Astrocyte (in vitro differentiated cells and primary cell): ENCODE results near the gene ANKLE1. TPM values are rescaled to one million over a fixed set of nuclear protein-coding genes. Genes with fewer than 3 reads are reported as not detected.
A peak's percentile ranks its signal among the peaks of the same experiment; 100 is the strongest.

Source experiments
- DNase-seq: peaks from one replicate; pipeline ENCODE4 v3.0.0-alpha.2; 2010; ENCODE audit warnings: low read depth
- FAIRE-seq: peaks from 2 replicates; lab custom pipeline; 2011; peaks lifted over from hg19 to GRCh38; lab: Jason Lieb, UNC
- H2AFZ ChIP-seq: 2 replicates; pipeline ENCODE4 v1.6.0; 2012; ENCODE audit warnings: low read depth, low read length, inconsistent platforms
- H3K27ac ChIP-seq: 2 replicates; pipeline ENCODE4 v1.5.1; 2011; ENCODE audit warnings: low read depth, low read length, inconsistent platforms
- H3K27me3 ChIP-seq: 2 replicates; pipeline ENCODE4 v1.6.0; 2011; ENCODE audit warnings: low read length, inconsistent platforms; ENCODE audit not compliant: insufficient read depth
- H3K36me3 ChIP-seq: 2 replicates; pipeline ENCODE4 v1.5.1; 2011; ENCODE audit warnings: low read length, inconsistent platforms; ENCODE audit not compliant: insufficient read depth
- H3K4me1 ChIP-seq: 2 replicates; pipeline ENCODE4 v1.5.1; 2011; ENCODE audit warnings: low read length, inconsistent platforms; ENCODE audit not compliant: insufficient read depth
- H3K4me2 ChIP-seq: 2 replicates; pipeline ENCODE4 v1.6.0; 2012; ENCODE audit warnings: low read length, inconsistent platforms
- H3K4me3 ChIP-seq: 2 replicates; pipeline ENCODE4 v1.5.1; 2011; ENCODE audit warnings: low read depth, mild to moderate bottlenecking, low read length, inconsistent platforms; ENCODE audit not compliant: insufficient read depth
- H3K79me2 ChIP-seq: 2 replicates; pipeline ENCODE4 v1.6.0; 2012; ENCODE audit warnings: mild to moderate bottlenecking, low read length, inconsistent platforms; ENCODE audit not compliant: insufficient read depth
- H3K9ac ChIP-seq: 2 replicates; pipeline ENCODE4 v1.6.0; 2012; ENCODE audit warnings: mild to moderate bottlenecking, low read length, inconsistent platforms
- H3K9me3 ChIP-seq: 2 replicates; pipeline ENCODE4 v1.5.1; 2012; ENCODE audit warnings: low read depth, mild to moderate bottlenecking, low read length, inconsistent platforms; ENCODE audit not compliant: insufficient read depth
- H4K20me1 ChIP-seq: 2 replicates; pipeline ENCODE4 v1.6.0; 2012; ENCODE audit warnings: low read length, inconsistent platforms; ENCODE audit not compliant: insufficient read depth
- H3K27ac Mint-ChIP-seq: one replicate; pipeline ENCODE4 v1.8.0; 2021; ENCODE audit warnings: mild to moderate bottlenecking, mixed read lengths; ENCODE audit not compliant: unreplicated experiment
- H3K27me3 Mint-ChIP-seq: one replicate; pipeline ENCODE4 v1.8.0; 2021; ENCODE audit warnings: low read depth, mixed read lengths; ENCODE audit not compliant: unreplicated experiment
- H3K36me3 Mint-ChIP-seq: one replicate; pipeline ENCODE4 v1.8.0; 2021; ENCODE audit warnings: low read depth, mixed read lengths; ENCODE audit not compliant: unreplicated experiment
- H3K4me1 Mint-ChIP-seq: one replicate; pipeline ENCODE4 v1.8.0; 2021; ENCODE audit warnings: low read depth, mixed read lengths; ENCODE audit not compliant: unreplicated experiment
- H3K4me3 Mint-ChIP-seq: one replicate; pipeline ENCODE4 v1.8.0; 2021; ENCODE audit warnings: mild to moderate bottlenecking, moderate library complexity, mixed read lengths; ENCODE audit not compliant: unreplicated experiment
- H3K9me3 Mint-ChIP-seq: one replicate; pipeline ENCODE4 v1.8.0; 2021; ENCODE audit warnings: mild to moderate bottlenecking, mixed read lengths; ENCODE audit not compliant: unreplicated experiment
- EZH2 ChIP-seq: IDR thresholded peaks from 2 replicates; pipeline ENCODE4 v1.6.1; 2012; ENCODE audit warnings: mild to moderate bottlenecking, low read length, inconsistent platforms; ENCODE audit not compliant: insufficient read depth
- total RNA-seq: library from RNA; stranded (reverse); gene quantifications from 2 replicates; pipeline ENCODE4 v1.2.1, GENCODE V29; 2021
- TF ChIP-seq, protein P1 (sequence below): IDR thresholded peaks from 2 replicates; pipeline ENCODE4 v1.5.1; 2011; ENCODE audit warnings: low read depth, mild to moderate bottlenecking, inconsistent platforms, low read length, moderate library complexity; ENCODE audit not compliant: insufficient read depth

The ANKLE1 gene
- total RNA-seq, 1 donor from 2014 or later: 1.8 TPM

DNA sequence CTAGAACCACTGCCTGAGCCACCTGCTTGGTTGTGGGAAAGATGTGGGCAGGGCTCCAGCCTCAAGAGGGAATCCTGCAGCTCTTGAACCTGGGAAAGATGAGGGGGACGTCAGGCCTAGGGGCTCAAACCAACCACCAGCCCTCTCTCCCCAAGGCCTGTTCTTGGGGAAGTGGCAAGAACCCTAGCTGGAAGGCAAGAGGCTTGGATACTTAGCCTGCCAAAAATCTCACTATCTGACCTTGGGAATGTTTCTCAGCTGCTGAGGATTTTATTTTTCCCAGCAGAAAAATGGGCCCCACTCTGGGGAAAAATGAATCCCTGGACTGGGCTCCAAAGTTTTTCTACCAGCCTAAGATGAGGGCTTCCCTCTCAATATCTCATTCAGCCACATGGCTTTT, 21.8 kb upstream of the ANKLE1 start:
- Histone ChIP-seq H3K27ac (no peak overlapping the region), H3K79me2 (no peaks in the 10 kb centered on the region), H3K4me1 (no peaks in the 10 kb centered on the region), H3K9ac (no peak overlapping the region), H3K4me2 (no peak overlapping the region), H3K4me3 (no peak overlapping the region), H3K9me3 (peaks cover 10% of the 10 kb centered on the region), H3K27me3 (no peaks in the 10 kb centered on the region), H3K36me3 (no peaks in the 10 kb centered on the region), H2AFZ (no peak overlapping the region), H4K20me1 (no peaks in the 10 kb centered on the region)
- Mint-ChIP-seq H3K27ac (no peak overlapping the region), H3K9me3 (no peaks in the 10 kb centered on the region), H3K27me3 (peaks cover 13% of the 10 kb centered on the region), H3K4me3 (no peak overlapping the region), H3K4me1 (no peaks in the 10 kb centered on the region), H3K36me3 (no peaks in the 10 kb centered on the region)
- FAIRE-seq (no peak), DNase-seq (no peak)
- TF ChIP-seq EZH2: no peak
- TF ChIP-seq, protein P1, sequence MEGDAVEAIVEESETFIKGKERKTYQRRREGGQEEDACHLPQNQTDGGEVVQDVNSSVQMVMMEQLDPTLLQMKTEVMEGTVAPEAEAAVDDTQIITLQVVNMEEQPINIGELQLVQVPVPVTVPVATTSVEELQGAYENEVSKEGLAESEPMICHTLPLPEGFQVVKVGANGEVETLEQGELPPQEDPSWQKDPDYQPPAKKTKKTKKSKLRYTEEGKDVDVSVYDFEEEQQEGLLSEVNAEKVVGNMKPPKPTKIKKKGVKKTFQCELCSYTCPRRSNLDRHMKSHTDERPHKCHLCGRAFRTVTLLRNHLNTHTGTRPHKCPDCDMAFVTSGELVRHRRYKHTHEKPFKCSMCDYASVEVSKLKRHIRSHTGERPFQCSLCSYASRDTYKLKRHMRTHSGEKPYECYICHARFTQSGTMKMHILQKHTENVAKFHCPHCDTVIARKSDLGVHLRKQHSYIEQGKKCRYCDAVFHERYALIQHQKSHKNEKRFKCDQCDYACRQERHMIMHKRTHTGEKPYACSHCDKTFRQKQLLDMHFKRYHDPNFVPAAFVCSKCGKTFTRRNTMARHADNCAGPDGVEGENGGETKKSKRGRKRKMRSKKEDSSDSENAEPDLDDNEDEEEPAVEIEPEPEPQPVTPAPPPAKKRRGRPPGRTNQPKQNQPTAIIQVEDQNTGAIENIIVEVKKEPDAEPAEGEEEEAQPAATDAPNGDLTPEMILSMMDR: no peak

DNA sequence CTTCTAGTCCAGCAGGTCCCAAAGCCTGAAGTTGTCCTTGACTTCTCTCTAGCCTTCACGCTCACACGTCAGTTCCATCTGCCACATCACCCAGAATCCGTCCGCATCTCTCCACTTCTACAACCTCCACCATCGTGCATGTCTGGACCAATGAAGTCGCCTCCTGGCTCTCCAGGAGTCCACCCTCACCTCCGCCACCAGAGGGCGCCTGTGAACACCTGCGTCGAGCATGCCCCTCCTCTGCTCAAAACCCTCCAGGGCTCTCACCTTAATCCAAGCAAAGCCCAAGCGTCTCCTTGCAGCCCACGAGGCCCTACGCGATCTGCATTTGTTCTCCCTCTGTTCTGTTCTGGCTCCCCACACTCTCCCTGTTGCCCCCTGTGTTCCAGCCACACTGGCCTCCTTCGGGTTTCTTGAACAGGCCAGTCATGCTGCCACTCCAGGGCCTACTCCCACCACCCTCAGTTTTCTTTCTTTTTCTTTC, 20.8 kb upstream of the ANKLE1 start:
- Mint-ChIP-seq H3K4me3 (no peak overlapping the region), H3K27me3 (peaks cover 13% of the 10 kb centered on the region), H3K27ac (no peak overlapping the region), H3K36me3 (no peaks in the 10 kb centered on the region), H3K9me3 (no peaks in the 10 kb centered on the region), H3K4me1 (no peaks in the 10 kb centered on the region)
- no peaks in the 10 kb centered on the region for H3K27me3 ChIP-seq
- no peaks in the 10 kb centered on the region for H4K20me1 ChIP-seq
- H3K79me2 ChIP-seq: no peaks in the 10 kb centered on the region
- DNase-seq (peak; percentile 27), FAIRE-seq (no peak)
- TF ChIP-seq, protein P1: peak; percentile 73
- no peak for TF ChIP-seq EZH2
- no peak overlapping the region for H3K4me2 ChIP-seq
- peaks cover 10% of the 10 kb centered on the region for H3K9me3 ChIP-seq
- no peak overlapping the region for H3K4me3 ChIP-seq
- H3K36me3 ChIP-seq: no peaks in the 10 kb centered on the region
- no peak overlapping the region for H2AFZ ChIP-seq
- H3K9ac ChIP-seq: no peak overlapping the region
- H3K4me1 ChIP-seq: no peaks in the 10 kb centered on the region
- H3K27ac ChIP-seq: no peak overlapping the region

DNA sequence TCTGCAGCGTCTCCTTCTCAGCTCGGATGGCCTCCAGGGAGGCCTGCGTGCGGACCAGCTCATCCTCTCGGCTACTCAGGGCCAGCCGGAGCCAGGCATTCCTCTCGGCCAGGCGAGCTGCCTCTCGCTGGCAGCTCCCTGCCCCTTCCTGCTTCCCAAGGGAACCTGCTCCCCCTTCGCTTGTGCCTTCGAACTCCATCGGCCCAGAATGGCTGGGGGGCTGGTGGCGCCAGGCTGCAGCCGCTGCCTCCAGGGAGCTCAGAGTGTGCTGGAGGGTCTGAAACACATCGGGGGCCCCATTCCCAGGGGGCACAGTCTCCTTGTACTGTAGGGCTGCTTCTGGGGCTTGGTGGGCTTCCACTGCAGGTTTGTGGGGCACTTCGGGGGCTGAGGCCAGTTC, 19.1 kb upstream of the ANKLE1 start:
- H3K36me3 Mint-ChIP-seq: no peaks in the 10 kb centered on the region
- no peaks in the 10 kb centered on the region for H4K20me1 ChIP-seq
- no peak overlapping the region for H3K4me3 ChIP-seq
- DNase-seq (no peak), FAIRE-seq (no peak)
- no peak overlapping the region for H3K4me3 Mint-ChIP-seq
- no peak overlapping the region for H3K27ac Mint-ChIP-seq
- TF ChIP-seq EZH2: no peak
- TF ChIP-seq, protein P1: no peak
- no peaks in the 10 kb centered on the region for H3K4me1 Mint-ChIP-seq
- no peak overlapping the region for H2AFZ ChIP-seq
- no peaks in the 10 kb centered on the region for H3K36me3 ChIP-seq
- peaks cover 10% of the 10 kb centered on the region for H3K9me3 ChIP-seq
- H3K27ac ChIP-seq: no peak overlapping the region
- H3K27me3 Mint-ChIP-seq: peaks cover 10% of the 10 kb centered on the region
- no peak overlapping the region for H3K9ac ChIP-seq
- H3K4me1 ChIP-seq: no peaks in the 10 kb centered on the region
- H3K9me3 Mint-ChIP-seq: no peaks in the 10 kb centered on the region
- no peaks in the 10 kb centered on the region for H3K79me2 ChIP-seq
- H3K4me2 ChIP-seq: no peak overlapping the region
- H3K27me3 ChIP-seq: no peaks in the 10 kb centered on the region
